GM12891 (cell line): ENCODE measurements around the gene ZBTB16.

Experiments used
- DNase-seq: peaks from one replicate; pipeline ENCODE4 v3.0.0; 2011; ENCODE audit warnings: low spot score; ENCODE audit not compliant: insufficient read length
- FAIRE-seq: peaks from 2 replicates; lab custom pipeline; 2011; peaks lifted over from hg19 to GRCh38; lab: Jason Lieb, UNC
- PAX5 ChIP-seq: IDR thresholded peaks from 2 replicates; pipeline ENCODE4 v1.6.1; 2011; ENCODE audit warnings: low read length, moderate library complexity, mild to moderate bottlenecking; ENCODE audit not compliant: insufficient read depth, severe bottlenecking
- POLR2A ChIP-seq: IDR thresholded peaks from 2 replicates; pipeline ENCODE4 v1.6.1; 2011; ENCODE audit warnings: low read depth, low read length, control low read depth
- POLR2AphosphoS5 ChIP-seq: IDR thresholded peaks from 2 replicates; pipeline ENCODE4 v1.6.1; 2011; ENCODE audit warnings: low read depth, low read length, control low read depth
- POU2F2 ChIP-seq: IDR thresholded peaks from 2 replicates; pipeline ENCODE4 v1.6.1; 2011; ENCODE audit warnings: low read depth, mild to moderate bottlenecking, control low read depth, low read length, moderate library complexity
- SPI1 ChIP-seq: IDR thresholded peaks from 2 replicates; pipeline ENCODE4 v1.6.1; 2011; ENCODE audit warnings: low read depth, low read length, control low read depth
- TAF1 ChIP-seq: IDR thresholded peaks from 2 replicates; pipeline ENCODE4 v1.6.1; 2011; ENCODE audit warnings: low read depth, low read length, control low read depth

Gene ZBTB16

DNA sequence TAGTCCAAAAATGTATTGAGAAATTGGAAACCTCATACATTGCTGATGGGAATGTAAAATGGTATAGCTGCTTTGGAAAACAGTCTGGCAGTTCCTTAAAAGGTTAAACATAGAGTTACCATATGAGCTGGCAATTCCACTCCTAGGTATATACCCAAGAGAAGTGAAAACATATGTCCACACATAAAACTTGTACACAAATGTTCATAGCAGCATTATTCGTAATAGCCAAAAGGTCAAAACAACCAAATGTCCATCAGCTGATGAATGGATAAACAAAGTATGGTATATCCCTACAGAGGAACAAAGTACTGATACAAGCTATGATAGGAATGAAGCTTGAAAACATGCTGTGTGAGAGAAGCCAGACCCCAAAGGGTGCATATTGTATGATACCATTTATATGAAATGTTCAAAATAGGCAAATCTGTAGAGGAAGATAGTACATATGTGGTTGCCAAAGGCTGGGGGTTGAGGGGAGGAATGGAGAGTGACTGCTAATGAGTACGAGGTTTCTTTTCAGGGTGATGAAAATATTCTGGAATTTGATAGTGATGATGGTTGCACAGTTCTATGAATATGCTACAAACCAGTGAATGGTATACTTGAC is 85.8 kb downstream of the ZBTB16 start:
- TF ChIP-seq POLR2AphosphoS5 (no peak), PAX5 (no peak), SPI1 (no peak), POLR2A (no peak), TAF1 (no peak), POU2F2 (no peak)
- no peak for DNase-seq
- no peak for FAIRE-seq

GRCh38 chr11:114147375-114148012 is 88.0 kb downstream of the ZBTB16 start:
- TF ChIP-seq PAX5 (no peak), POU2F2 (no peak), TAF1 (no peak), POLR2A (no peak), POLR2AphosphoS5 (no peak), SPI1 (no peak)
- DNase-seq (no peak), FAIRE-seq (no peak)

DNA sequence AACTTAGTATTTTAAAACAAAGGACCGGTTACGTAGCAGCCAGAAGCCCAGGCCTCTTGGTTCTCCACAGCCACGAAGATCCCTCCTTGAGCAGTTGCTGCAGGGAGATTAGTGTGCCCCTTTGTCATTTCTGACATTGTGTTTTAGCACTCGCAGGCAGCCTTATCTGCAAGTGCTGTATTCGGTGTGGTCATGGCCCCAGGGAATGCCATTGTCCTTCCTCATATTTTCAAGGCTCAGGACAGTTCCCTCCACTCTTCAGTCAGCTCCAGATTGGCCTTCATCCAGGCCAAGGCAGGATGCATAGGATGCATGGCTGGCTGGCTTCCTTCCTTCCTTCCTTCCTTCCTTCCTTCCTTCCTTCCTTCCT is 88.5 kb downstream of the ZBTB16 start:
- FAIRE-seq: no peak
- no peak for DNase-seq
- TF ChIP-seq PAX5 (no peak), POU2F2 (no peak), POLR2AphosphoS5 (no peak), SPI1 (no peak), POLR2A (no peak), TAF1 (no peak)

DNA sequence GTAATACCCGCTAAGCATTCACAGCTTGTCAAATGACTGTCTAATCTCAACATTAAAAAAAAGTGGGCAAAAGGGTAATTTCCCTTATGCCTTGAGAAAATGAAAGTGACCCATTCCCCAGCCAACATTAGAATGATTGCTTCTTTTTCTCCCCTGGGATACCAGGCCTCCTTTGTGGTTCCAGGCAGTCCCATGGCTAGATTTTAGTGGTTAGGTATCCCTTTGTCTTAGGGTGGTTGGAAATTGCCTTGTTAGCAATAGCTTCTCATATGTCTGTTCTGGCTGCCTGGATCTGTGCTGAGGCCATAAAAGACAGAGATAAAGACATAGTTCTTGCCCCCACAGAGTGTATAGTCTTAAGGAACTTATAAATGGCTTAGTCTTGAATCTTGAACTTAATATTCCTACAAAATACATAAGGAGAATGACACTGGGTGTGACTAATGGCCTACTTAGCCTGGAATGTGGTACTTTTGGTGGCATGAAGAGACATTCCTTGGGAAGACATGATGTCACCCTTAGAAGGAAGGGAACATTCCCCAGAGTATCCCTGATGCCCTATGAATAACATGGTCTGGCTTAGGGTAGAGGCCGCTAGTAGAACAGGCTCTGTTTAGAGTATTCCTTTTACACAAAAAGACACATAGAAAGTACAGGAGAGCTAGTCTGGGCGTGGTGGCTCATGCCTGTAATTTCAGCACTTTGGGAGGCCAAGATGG is 90.3 kb downstream of the ZBTB16 start:
- FAIRE-seq: no peak
- TF ChIP-seq TAF1 (no peak), SPI1 (no peak), POLR2A (no peak), POLR2AphosphoS5 (no peak), POU2F2 (no peak), PAX5 (no peak)

GRCh38 chr11:114150671-114151070 is 91.2 kb downstream of the ZBTB16 start:
- no peak for DNase-seq
- TF ChIP-seq POLR2A (no peak), TAF1 (no peak), POU2F2 (no peak), POLR2AphosphoS5 (no peak), PAX5 (no peak), SPI1 (no peak)
- no peak for FAIRE-seq

More for the DNA sequence above, 90.3 kb downstream of the ZBTB16 start:
- no peak for DNase-seq

GRCh38 chr11:114151631-114152030 is 92.1 kb downstream of the ZBTB16 start:
- no peak for TF ChIP-seq TAF1
- no peak for TF ChIP-seq POLR2A
- no peak for TF ChIP-seq SPI1
- no peak for TF ChIP-seq PAX5
- no peak for TF ChIP-seq POLR2AphosphoS5
- TF ChIP-seq POU2F2: no peak
- no peak for DNase-seq
- no peak for FAIRE-seq

DNA sequence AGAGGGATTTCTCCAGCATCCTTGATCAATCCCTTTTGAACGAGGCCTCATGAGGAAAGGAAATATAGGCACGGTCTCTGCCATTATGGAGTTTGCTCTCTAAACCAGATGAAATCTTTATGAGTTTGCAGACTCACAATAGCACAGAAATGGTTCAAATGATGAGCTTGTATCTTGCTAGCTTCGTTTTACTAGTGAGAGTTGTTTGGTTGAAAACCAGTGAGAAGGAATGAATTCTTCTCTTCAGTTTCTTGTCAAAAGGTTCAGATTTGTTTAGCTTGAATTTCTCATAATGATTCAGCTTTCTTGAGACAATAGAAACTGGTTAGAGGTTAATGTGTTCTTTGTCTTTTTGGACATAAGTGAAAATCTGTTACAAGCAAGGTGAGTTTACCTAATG is 92.7 kb downstream of the ZBTB16 start:
- TF ChIP-seq SPI1 (no peak), TAF1 (no peak), PAX5 (no peak)

DNA sequence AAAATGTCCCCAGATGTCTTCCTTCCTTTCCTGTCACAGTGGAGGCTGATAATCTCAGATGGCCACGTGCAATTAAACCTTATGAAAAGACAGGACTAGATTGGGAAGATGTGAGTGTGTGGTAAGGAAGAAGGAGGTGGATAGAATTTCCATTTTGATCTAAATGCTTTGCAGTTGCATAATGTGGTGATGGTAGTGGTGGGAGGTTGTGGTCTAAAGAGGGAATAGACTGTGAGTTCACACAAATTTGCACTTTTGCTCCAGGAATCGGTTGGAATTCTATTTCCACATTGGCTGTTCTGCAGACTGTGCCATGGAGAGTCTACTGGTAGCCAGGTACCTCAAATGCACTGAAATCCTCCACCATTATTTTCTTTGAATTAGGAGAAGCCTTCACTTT is 93.3 kb downstream of the ZBTB16 start:
- FAIRE-seq: no peak
- DNase-seq: no peak
- TF ChIP-seq PAX5 (no peak), POLR2A (no peak), SPI1 (no peak), POLR2AphosphoS5 (no peak), POU2F2 (no peak), TAF1 (no peak)

More for the DNA sequence above, 92.7 kb downstream of the ZBTB16 start:
- FAIRE-seq: no peak
- DNase-seq: no peak

DNA sequence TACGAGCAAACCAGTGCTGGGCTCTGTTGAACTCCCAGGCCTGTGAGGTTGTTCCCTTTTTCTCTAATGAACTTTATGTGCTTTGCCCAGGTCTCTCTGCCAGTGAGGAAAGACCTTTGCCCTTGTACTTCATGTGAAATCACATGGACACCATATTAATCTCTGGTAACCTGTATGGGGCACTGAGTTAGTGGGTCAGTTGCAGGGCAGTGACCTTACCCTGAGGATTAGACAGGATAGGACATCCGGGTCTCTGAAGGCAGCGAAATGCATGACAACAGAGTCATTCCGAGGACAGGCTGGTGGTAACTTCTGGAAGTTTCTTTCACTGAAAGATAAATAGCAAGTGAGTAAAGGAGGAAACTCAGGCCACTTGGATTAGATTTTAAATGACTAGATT is 93.7 kb downstream of the ZBTB16 start:
- FAIRE-seq (no peak), DNase-seq (no peak)
- TF ChIP-seq TAF1 (no peak), POLR2AphosphoS5 (no peak), POLR2A (no peak), SPI1 (no peak), POU2F2 (no peak), PAX5 (no peak)

DNA sequence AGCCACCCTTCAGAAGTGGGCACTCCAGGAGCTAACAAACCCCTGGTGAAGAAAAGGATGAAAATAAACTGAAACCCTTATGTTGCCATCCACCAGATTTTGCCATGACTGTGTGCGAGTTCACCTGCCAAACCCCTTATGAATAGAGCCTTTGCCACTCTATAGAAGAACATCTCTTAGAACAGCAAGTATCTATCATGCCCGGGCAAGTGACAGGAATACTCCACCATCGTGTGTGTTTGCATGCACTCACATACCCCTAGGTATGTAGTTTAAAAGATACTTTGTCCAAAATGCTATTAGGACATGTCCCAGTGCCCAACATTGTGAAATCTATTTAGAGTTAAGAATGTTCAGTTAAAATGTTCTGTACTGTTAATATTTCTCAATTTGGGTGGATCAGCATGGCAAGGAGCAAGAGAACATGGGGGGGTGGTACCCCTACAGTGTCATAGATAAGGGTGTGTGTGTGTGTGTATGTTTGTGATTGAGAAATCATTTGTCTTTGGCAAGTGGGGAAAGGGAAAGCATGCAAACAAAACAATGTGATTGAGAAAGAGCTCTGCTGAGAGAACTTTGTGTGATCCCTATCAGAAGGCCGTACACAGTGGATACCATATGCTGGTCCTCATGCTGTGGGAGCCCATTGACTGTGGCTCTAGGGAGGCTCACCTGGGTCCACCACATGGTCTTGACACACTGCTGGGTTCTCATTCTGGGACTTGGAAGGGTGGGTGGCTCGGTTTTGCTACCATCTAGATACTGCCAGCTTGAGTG is 94.9 kb downstream of the ZBTB16 start:
- no peak for TF ChIP-seq TAF1
- no peak for FAIRE-seq
- DNase-seq: no peak
